Measurements from ENCODE around the gene DIP2A. TPM values are rescaled to one million over a fixed set of nuclear protein-coding genes. Genes with fewer than 3 reads are reported as not detected.
"Not testable (repeated sequence)": the region's sequence is repeated elsewhere in the genome, so short reads cannot be mapped to it uniquely, and the experiment has no call there.

Gene DIP2A
- total and polyA plus RNA-seq, 5 donors = 28.6 to 40.6 (median 37.1) TPM

DNA sequence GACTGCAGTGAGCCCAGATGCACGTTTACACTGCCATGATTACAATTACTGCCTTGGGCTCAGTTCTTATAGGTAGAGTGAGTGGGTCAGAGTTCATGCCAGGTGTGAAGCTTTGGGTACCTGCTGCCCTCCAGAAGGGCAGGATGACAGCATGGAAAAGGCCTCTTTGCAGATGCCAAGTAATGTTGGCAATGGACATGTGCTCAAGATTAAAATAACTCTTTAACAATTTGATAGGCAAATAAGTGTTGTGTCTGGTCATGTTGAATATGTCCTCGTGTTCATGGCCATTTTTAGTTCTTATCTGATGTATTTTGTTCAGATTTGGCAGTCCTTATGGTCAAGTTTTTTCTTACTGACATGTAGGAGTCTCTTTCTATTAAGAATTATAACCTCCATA lies 111.4 kb downstream of the DIP2A start:
- Histone ChIP-seq H3K9me3 (ENCODE audit: control insufficient read depth, low read length) (no peaks in the 10 kb centered on the region), H3K4me1 (ENCODE audit: control insufficient read depth, insufficient read depth, low read length) (no peaks in the 10 kb centered on the region), H3K27me3 (ENCODE audit: control insufficient read depth, insufficient read depth) (no peaks in the 10 kb centered on the region), H3K4me3 (ENCODE audit: low read length) (no peak overlapping the region), H3K27ac (ENCODE audit: low read length) (peak overlapping the region; percentile 79)
- ATAC-seq (peak; percentile 57), DNase-seq (no peak)
- WGBS = 53% methylated on average over 2 of the region's 2 CpGs
- intact Hi-C loops (cut with DNase I) = no loop called here

GRCh38 chr21:46570631-46571030 lies 111.9 kb downstream of the DIP2A start:
- intact Hi-C loops (cut with DNase I) = no loop called here
- DNase-seq (no peak), ATAC-seq (no peak)
- H3K27me3 ChIP-seq (ENCODE audit: control insufficient read depth, insufficient read depth) = no peaks in the 10 kb centered on the region
- no peak overlapping the region for H3K4me3 ChIP-seq (ENCODE audit: low read length)
- H3K9me3 ChIP-seq (ENCODE audit: control insufficient read depth, low read length) = no peaks in the 10 kb centered on the region
- peak overlapping the region; percentile 86 for H3K27ac ChIP-seq (ENCODE audit: low read length)
- H3K4me1 ChIP-seq (ENCODE audit: control insufficient read depth, insufficient read depth, low read length) = no peaks in the 10 kb centered on the region

DNA sequence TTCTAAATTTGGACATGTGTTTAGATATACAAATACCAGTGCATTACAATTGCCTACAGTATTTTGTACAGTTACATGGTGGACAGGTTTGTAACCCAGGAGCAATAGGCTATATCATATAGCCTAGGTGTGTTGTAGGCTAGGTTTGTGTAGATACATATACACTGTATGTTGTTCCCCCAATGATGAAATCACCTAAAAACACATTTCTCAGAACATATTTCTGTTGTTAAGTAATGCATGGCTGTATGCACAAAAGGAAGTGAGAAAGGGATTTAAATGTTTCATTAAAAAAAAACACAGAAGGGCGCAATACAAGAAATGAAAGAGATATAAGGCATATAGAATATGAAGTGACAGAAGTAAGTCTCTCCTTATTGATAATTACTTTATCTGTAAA lies 114.2 kb downstream of the DIP2A start:
- 96% methylated on average over 1 of the region's 1 CpG for WGBS
- intact Hi-C loops (cut with DNase I) = no loop called here
- DNase-seq = no peak
- H3K4me1 ChIP-seq (ENCODE audit: control insufficient read depth, insufficient read depth, low read length) = no peaks in the 10 kb centered on the region
- no peaks in the 10 kb centered on the region for H3K27me3 ChIP-seq (ENCODE audit: control insufficient read depth, insufficient read depth)
- ATAC-seq = no peak
- no peak overlapping the region for H3K4me3 ChIP-seq (ENCODE audit: low read length)
- no peaks in the 10 kb centered on the region for H3K9me3 ChIP-seq (ENCODE audit: control insufficient read depth, low read length)
- no peak overlapping the region for H3K27ac ChIP-seq (ENCODE audit: low read length)

GRCh38 chr21:46577786-46578185 lies 119.1 kb downstream of the DIP2A start:
- WGBS = 98% methylated on average over 5 of the region's 5 CpGs
- intact Hi-C loops (cut with DNase I); ATAC-seq; H3K27me3 ChIP-seq (ENCODE audit: control insufficient read depth, insufficient read depth); H3K4me1 ChIP-seq (ENCODE audit: control insufficient read depth, insufficient read depth, low read length); H3K27ac ChIP-seq (ENCODE audit: low read length); DNase-seq; H3K9me3 ChIP-seq (ENCODE audit: control insufficient read depth, low read length); H3K4me3 ChIP-seq (ENCODE audit: low read length): not testable (repeated sequence)

GRCh38 chr21:46579394-46579793 lies 120.7 kb downstream of the DIP2A start:
- ATAC-seq; H3K4me1 ChIP-seq (ENCODE audit: control insufficient read depth, insufficient read depth, low read length); DNase-seq; H3K27me3 ChIP-seq (ENCODE audit: control insufficient read depth, insufficient read depth); H3K9me3 ChIP-seq (ENCODE audit: control insufficient read depth, low read length); H3K4me3 ChIP-seq (ENCODE audit: low read length); intact Hi-C loops (cut with DNase I); H3K27ac ChIP-seq (ENCODE audit: low read length): not testable (repeated sequence)
- 94% methylated on average over 2 of the region's 2 CpGs for WGBS

DNA sequence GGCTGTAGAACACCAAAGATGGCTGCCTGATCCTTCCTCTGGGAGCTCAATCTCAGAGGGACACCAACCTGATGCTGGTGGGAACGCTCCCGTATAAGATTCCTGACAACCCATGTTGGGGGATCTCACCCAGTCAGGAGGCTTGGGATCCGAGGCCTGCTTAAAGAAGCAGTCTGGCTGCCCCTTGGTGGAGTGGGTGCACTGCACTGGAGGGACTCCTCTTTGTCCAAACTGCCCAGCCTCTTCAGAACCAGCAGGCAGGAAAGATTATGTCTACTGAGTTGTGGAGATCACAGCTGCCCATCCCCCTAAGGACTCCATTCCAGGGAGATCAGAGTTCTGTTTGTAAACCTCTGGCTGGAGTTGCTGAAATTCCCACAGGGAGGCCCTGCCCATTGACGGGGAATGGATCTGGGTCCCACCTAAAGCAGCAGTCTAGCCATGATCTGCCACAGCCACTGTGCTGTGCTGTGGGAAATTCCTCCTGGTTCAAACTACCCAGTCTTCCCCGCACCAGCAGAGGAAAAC lies 123.2 kb downstream of the DIP2A start:
- no peaks in the 10 kb centered on the region for H3K27me3 ChIP-seq (ENCODE audit: control insufficient read depth, insufficient read depth)
- H3K27ac ChIP-seq (ENCODE audit: low read length) = no peak overlapping the region
- H3K4me3 ChIP-seq (ENCODE audit: low read length) = no peak overlapping the region
- 98% methylated on average over 5 of the region's 5 CpGs for WGBS
- no peak for ATAC-seq
- H3K4me1 ChIP-seq (ENCODE audit: control insufficient read depth, insufficient read depth, low read length) = no peaks in the 10 kb centered on the region
- H3K9me3 ChIP-seq (ENCODE audit: control insufficient read depth, low read length) = no peaks in the 10 kb centered on the region
- no peak for DNase-seq
- intact Hi-C loops (cut with DNase I) = no loop called here

DNA sequence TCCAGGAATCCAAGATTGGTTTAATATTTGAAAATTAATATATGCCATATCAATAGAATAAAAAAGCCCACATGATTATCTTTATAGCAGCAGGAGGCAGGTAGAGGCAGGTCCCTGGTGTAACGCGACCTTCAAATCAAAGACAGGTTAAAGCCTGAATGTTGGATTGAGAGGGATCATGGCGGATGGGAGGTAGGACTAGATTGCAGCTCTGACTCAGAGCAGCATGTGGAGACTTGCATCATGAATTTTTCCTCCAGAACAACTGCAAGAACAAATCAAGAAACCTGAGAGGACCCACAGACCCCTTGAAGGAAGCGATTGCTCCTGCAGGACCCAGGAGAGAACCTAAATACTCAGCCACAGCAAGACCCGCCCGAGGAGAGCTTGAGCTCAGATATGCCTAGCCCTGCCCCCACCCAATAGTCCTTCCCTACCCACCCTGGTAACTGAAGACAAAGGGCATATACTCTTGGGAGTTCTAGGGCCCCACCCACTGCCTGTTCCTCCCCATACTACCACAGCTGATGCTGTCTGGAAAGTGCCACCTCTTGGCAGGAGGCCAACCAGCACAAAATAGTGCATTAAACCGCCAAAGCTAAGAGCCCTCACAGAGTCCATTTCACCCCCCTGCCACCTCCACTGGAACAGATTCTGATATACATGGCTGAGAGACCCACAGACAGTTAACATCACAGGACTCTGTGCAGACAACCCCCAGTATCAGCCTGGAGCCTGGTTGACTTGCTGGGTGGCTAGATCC lies 126.7 kb downstream of the DIP2A start:
- H3K4me3 ChIP-seq (ENCODE audit: low read length) = no peak overlapping the region
- no peaks in the 10 kb centered on the region for H3K4me1 ChIP-seq (ENCODE audit: control insufficient read depth, insufficient read depth, low read length)
- H3K9me3 ChIP-seq (ENCODE audit: control insufficient read depth, low read length) = no peaks in the 10 kb centered on the region
- H3K27me3 ChIP-seq (ENCODE audit: control insufficient read depth, insufficient read depth) = no peaks in the 10 kb centered on the region
- intact Hi-C loops (cut with DNase I) = no loop called here
- WGBS = 86% methylated on average over 7 of the region's 7 CpGs
- H3K27ac ChIP-seq (ENCODE audit: low read length) = no peak overlapping the region
- ATAC-seq (no peak), DNase-seq (no peak)

DNA sequence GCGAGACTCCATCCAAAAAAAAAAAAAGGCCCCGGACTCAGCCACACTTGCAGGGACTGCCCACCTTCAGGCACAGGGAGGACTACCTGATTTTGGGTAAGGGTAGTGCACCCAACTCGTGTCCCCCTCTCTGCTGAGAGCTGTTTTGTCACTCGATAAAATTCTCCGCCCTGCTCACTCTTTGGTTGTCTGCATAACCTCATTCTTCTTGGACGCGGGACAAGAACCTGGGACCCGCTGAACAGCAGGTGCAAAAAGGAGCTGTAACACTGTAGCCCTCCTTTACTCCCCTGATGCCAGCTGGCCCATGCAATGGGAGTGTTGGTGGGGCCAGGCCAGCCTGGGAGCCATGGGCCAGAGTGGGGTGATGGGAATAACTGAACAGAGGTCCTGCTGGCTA lies 135.6 kb downstream of the DIP2A start:
- DNase-seq (no peak), ATAC-seq (no peak)
- no peak overlapping the region for H3K27ac ChIP-seq (ENCODE audit: low read length)
- peaks cover 5% of the 10 kb centered on the region for H3K4me1 ChIP-seq (ENCODE audit: control insufficient read depth, insufficient read depth, low read length)
- no peaks in the 10 kb centered on the region for H3K27me3 ChIP-seq (ENCODE audit: control insufficient read depth, insufficient read depth)
- intact Hi-C loops (cut with DNase I) = no loop called here
- H3K9me3 ChIP-seq (ENCODE audit: control insufficient read depth, low read length) = no peaks in the 10 kb centered on the region
- 80% methylated on average over 8 of the region's 8 CpGs for WGBS
- no peak overlapping the region for H3K4me3 ChIP-seq (ENCODE audit: low read length)

- no peak overlapping the region for H3K27ac ChIP-seq (ENCODE audit: low read length)
- no peak for DNase-seq
- no peaks in the 10 kb centered on the region for H3K9me3 ChIP-seq (ENCODE audit: control insufficient read depth, low read length)
- no peak overlapping the region for H3K4me3 ChIP-seq (ENCODE audit: low read length)
- H3K27me3 ChIP-seq (ENCODE audit: control insufficient read depth, insufficient read depth) = no peaks in the 10 kb centered on the region
- ATAC-seq = no peak
- intact Hi-C loops (cut with DNase I) = no loop called here
- H3K4me1 ChIP-seq (ENCODE audit: control insufficient read depth, insufficient read depth, low read length) = peaks cover 7% of the 10 kb centered on the region
- 96% methylated on average over 1 of the region's 1 CpG for WGBS
These were observed 137.5 kb downstream of the DIP2A start for GRCh38 chr21:46596201-46596600.

DNA sequence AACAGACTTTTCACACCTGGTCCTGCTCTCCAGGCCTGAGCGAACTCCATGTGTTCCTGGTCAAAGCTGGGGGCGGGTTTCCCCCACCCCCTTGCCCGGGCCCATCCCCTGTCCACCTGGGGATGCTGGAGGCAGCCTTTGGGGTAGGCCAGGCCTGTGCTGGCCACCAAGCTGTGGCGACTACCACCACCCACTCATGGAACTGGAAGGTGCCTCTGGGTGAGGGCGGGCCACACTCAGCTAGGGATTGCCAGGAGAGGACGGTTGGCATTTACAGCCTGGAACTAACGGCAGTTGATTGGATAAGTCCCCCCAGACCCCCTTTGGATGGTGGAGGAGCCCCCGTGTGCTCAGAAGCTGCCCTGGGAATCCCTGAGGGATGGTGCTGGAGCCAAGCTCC lies 138.3 kb downstream of the DIP2A start:
- Histone ChIP-seq H3K27me3 (ENCODE audit: control insufficient read depth, insufficient read depth) (no peaks in the 10 kb centered on the region), H3K4me1 (ENCODE audit: control insufficient read depth, insufficient read depth, low read length) (peaks cover 7% of the 10 kb centered on the region), H3K27ac (ENCODE audit: low read length) (no peak overlapping the region), H3K9me3 (ENCODE audit: control insufficient read depth, low read length) (no peaks in the 10 kb centered on the region), H3K4me3 (ENCODE audit: low read length) (no peak overlapping the region)
- intact Hi-C loops (cut with DNase I) = no loop called here
- peak in 1 of 3 donors; percentile 39 for DNase-seq
- WGBS = 82% methylated on average over 8 of the region's 8 CpGs
- ATAC-seq = no peak

GRCh38 chr21:46597896-46598343 lies 139.2 kb downstream of the DIP2A start:
- Histone ChIP-seq H3K4me3 (ENCODE audit: low read length) (no peak overlapping the region), H3K27me3 (ENCODE audit: control insufficient read depth, insufficient read depth) (no peaks in the 10 kb centered on the region), H3K4me1 (ENCODE audit: control insufficient read depth, insufficient read depth, low read length) (peaks cover 7% of the 10 kb centered on the region), H3K9me3 (ENCODE audit: control insufficient read depth, low read length) (no peaks in the 10 kb centered on the region), H3K27ac (ENCODE audit: low read length) (no peak overlapping the region)
- intact Hi-C loops (cut with DNase I) = no loop called here
- no peak for ATAC-seq
- 91% methylated on average over 20 of the region's 20 CpGs for WGBS
- DNase-seq = peak in 1 of 3 donors; percentile 34
